Aorta (tissue), 5 donors: ENCODE measurements around the gene PPP6R2. TPM values are rescaled to one million over a fixed set of nuclear protein-coding genes. Genes with fewer than 3 reads are reported as not detected.

Experiments used
- ATAC-seq: fragments of 200-7000 bp; cut with Tn5 transposase; one replicate; pipeline ENCODE4 v1.9.1; 2022; ENCODE audit warnings: moderate library complexity; ENCODE audit not compliant: low FRiP score
- DNase-seq, 2 donors: peaks; one replicate each; pipeline ENCODE4 v3.0.0-alpha.2; 2020
- H3K27ac ChIP-seq, 2 donors: one replicate each; pipeline ENCODE4 v1.5.1; 2013; ENCODE audit warnings: low read length in 2 of 2, mild to moderate bottlenecking in 2 of 2, moderate library complexity in 2 of 2, control low read depth in 1 of 2, inconsistent platforms in 1 of 2, low read depth in 1 of 2
- H3K27me3 ChIP-seq, 2 donors: one replicate each; pipeline ENCODE4 v1.6.1; 2013; ENCODE audit warnings: control low read depth in 1 of 2, low read length in 1 of 2, mild to moderate bottlenecking in 1 of 2, moderate library complexity in 1 of 2; ENCODE audit not compliant: insufficient read depth in 2 of 2, control insufficient read depth in 1 of 2
- H3K36me3 ChIP-seq, 2 donors: one replicate each; pipeline ENCODE4 v1.6.1; 2013; ENCODE audit warnings: control low read depth in 1 of 2, low read length in 1 of 2, mild to moderate bottlenecking in 1 of 2; ENCODE audit not compliant: insufficient read depth in 2 of 2, control insufficient read depth in 1 of 2
- H3K4me1 ChIP-seq, 2 donors: one replicate each; pipeline ENCODE4 v1.6.1; 2013; ENCODE audit warnings: low read length in 2 of 2, control low read depth in 1 of 2, mild to moderate bottlenecking in 1 of 2, moderate library complexity in 1 of 2; ENCODE audit not compliant: insufficient read depth in 2 of 2, control insufficient read depth in 1 of 2
- H3K4me3 ChIP-seq, 2 donors: one replicate each; pipeline ENCODE4 v1.5.1; 2013; ENCODE audit warnings: low read length in 2 of 2, control low read depth in 1 of 2, mild to moderate bottlenecking in 1 of 2
- H3K9me3 ChIP-seq: one replicate; pipeline ENCODE4 v1.6.1; 2013; ENCODE audit warnings: mild to moderate bottlenecking, low read length; ENCODE audit not compliant: control insufficient read depth
- WGBS, 2 donors: extraction: QIAGEN DNeasy Blood & Tissue Kit; methylation state at CpG; one replicate each; pipeline ENCODE4 v1.1.7; 2013; 5-methylcytosine and 5-hydroxymethylcytosine counted together
- intact Hi-C, 2 donors: fragments of 100-400 bp; cut with DNase I; formaldehyde crosslinking; loops; one replicate each; pipeline versions ENCODE4 v1.14.2 to v1.15.0; 2022
- polyA plus RNA-seq, 2 donors: library from polyadenylated mRNA; stranded (reverse); fragments of 200-250 nt; gene quantifications; one replicate each; pipeline ENCODE4 v1.2.3, GENCODE V29; 2013
- total RNA-seq, 2 donors: library from RNA; stranded (reverse); fragmentation: NEBNext Ultra II Directional; extraction: Animal tissue kit (Norgen Biotek cat#: 25700); gene quantifications; one replicate each; pipeline ENCODE4 v1.2.1, GENCODE V29; 2021
- donor health status: healthy with polysubstance abuse.
- donor health status: Bipolar disorder and iron deficiency.
- donor health status: DM: no; HTN: no; CAD: no.
- donor health status: DM: no; HTN: no; CAD: no.
- donor health status: DM: yes; HTN: yes; CAD: no.

The PPP6R2 gene
- total and polyA plus RNA-seq, 4 donors: 14.1 to 62.5 (median 46.0) TPM

GRCh38 chr22:50315289-50316113 lies 27.6 kb upstream of the PPP6R2 start:
- H3K27me3 ChIP-seq: no peaks in the 10 kb centered on the region
- intact Hi-C loops: no loop called here
- no peaks in the 10 kb centered on the region for H3K4me1 ChIP-seq
- DNase-seq: no peak
- H3K9me3 ChIP-seq: no peaks in the 10 kb centered on the region
- H3K4me3 ChIP-seq: no peak overlapping the region
- no peaks in the 10 kb centered on the region for H3K36me3 ChIP-seq
- 90 to 91% methylated on average over 18 of the region's 18 CpGs for WGBS, 2 donors
- H3K27ac ChIP-seq: no peak overlapping the region
- no peak for ATAC-seq

DNA sequence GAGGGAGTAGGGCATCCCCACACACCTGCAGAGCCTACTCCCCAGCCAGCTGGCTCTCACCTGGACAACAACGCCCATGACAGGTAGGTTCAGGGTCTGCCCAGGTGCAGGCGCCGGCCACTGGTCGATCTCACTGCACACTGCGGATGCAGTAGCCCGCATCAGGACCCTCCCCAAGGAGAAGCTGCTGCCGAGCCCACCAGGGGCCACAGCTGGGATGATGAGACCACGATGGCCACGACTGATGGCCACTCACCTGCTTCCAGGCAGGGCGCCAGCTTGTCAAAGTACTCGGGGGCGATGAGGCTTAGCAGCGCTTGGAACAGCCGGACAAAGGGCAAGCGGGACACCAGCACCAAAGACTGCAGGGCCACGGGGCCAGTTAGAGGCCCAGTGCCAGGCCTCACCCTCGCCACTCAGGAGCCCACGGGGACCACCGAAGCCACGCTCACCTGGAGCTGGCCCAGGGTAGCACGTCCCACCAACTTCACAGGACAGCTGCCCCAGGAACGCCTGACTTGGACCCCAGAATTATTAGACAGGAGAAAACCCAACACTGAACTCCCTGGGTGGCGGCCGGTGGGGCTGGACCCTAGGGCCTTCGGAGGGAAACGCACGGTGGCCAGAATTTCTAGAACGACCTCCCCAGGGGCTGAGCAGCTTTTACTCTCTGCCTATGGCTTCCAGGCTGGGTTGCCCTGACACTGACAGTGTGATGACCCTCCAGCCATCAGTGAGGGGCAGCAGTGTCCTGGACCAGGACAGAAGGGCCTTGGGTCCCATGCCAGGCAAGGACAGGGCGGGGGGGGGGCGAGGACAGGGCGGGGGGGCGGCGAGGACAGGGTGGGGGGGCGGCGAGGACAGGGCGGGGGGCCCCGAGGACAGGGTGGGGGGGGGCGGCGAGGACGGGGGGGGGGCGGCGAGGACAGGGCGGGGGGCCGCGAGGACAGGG lies 26.7 kb upstream of the PPP6R2 start:
- no peak overlapping the region for H3K4me3 ChIP-seq
- no peaks in the 10 kb centered on the region for H3K9me3 ChIP-seq
- ATAC-seq (no peak), DNase-seq (no peak)
- intact Hi-C loops: no loop called here
- no peaks in the 10 kb centered on the region for H3K27me3 ChIP-seq
- H3K4me1 ChIP-seq: no peaks in the 10 kb centered on the region
- 87 to 95% methylated on average over 26 to 34 of the region's 45 CpGs for WGBS, 2 donors
- H3K27ac ChIP-seq: no peak overlapping the region
- H3K36me3 ChIP-seq: no peaks in the 10 kb centered on the region

DNA sequence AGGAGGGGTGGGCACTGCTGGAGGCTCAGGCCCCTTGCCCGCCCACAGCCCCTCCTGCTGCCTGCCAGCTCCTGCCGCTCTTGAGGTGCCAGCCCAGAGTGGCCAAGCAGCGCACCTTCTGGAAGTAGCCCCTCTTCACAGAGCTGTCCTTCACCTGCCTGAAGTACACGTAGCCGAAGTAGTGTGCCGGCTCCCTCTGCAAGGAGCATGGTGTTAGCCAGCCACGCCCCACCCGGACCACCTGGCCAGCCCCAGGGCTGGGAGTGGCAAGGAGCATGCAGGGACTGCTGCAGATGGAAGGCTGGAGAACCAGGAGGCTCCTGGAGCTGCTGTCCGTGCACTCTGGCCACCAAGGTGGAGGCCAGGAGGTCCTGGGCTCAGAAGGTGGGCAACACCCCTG lies 25.9 kb upstream of the PPP6R2 start:
- no peak overlapping the region for H3K27ac ChIP-seq
- ATAC-seq (no peak), DNase-seq (no peak)
- H3K36me3 ChIP-seq: no peaks in the 10 kb centered on the region
- no peak overlapping the region for H3K4me3 ChIP-seq
- H3K9me3 ChIP-seq: no peaks in the 10 kb centered on the region
- no peaks in the 10 kb centered on the region for H3K4me1 ChIP-seq
- intact Hi-C loops: no loop called here
- H3K27me3 ChIP-seq: no peaks in the 10 kb centered on the region
- WGBS, 2 donors: 93 to 95% methylated on average over 9 of the region's 9 CpGs

- intact Hi-C loops: no loop called here
- no peak for ATAC-seq
- no peak for DNase-seq
- Histone ChIP-seq H3K27me3 (no peaks in the 10 kb centered on the region), H3K27ac (no peak overlapping the region), H3K9me3 (no peaks in the 10 kb centered on the region), H3K4me1 (no peaks in the 10 kb centered on the region), H3K36me3 (no peaks in the 10 kb centered on the region), H3K4me3 (no peak overlapping the region)
- 85 to 92% methylated on average over 7 of the region's 7 CpGs for WGBS, 2 donors
These were observed 25.5 kb upstream of the PPP6R2 start for GRCh38 chr22:50317674-50318073.

- Histone ChIP-seq H3K4me3 (no peak overlapping the region), H3K36me3 (no peaks in the 10 kb centered on the region), H3K9me3 (no peaks in the 10 kb centered on the region), H3K27me3 (no peaks in the 10 kb centered on the region), H3K27ac (no peak overlapping the region), H3K4me1 (no peaks in the 10 kb centered on the region)
- DNase-seq: no peak
- 86 to 87% methylated on average over 7 of the region's 7 CpGs for WGBS, 2 donors
- ATAC-seq: no peak
- intact Hi-C loops: no loop called here
These were observed 24.8 kb upstream of the PPP6R2 start for GRCh38 chr22:50318356-50318697.

GRCh38 chr22:50318698-50319411 lies 24.3 kb upstream of the PPP6R2 start:
- Histone ChIP-seq H3K4me1 (no peaks in the 10 kb centered on the region), H3K27ac (no peak overlapping the region), H3K4me3 (no peak overlapping the region), H3K9me3 (no peaks in the 10 kb centered on the region), H3K27me3 (no peaks in the 10 kb centered on the region), H3K36me3 (no peaks in the 10 kb centered on the region)
- intact Hi-C loops: no loop called here
- 84 to 86% methylated on average over 21 of the region's 21 CpGs for WGBS, 2 donors
- no peak for DNase-seq
- no peak for ATAC-seq

- intact Hi-C loops: no loop called here
- Histone ChIP-seq H3K36me3 (no peaks in the 10 kb centered on the region), H3K4me1 (no peaks in the 10 kb centered on the region), H3K4me3 (no peak overlapping the region), H3K9me3 (no peaks in the 10 kb centered on the region), H3K27me3 (no peaks in the 10 kb centered on the region), H3K27ac (no peak overlapping the region)
- no peak for DNase-seq
- no peak for ATAC-seq
- 93% methylated on average over 15 of the region's 15 CpGs for WGBS, 2 donors
These were observed 23.6 kb upstream of the PPP6R2 start for GRCh38 chr22:50319503-50319951.

DNA sequence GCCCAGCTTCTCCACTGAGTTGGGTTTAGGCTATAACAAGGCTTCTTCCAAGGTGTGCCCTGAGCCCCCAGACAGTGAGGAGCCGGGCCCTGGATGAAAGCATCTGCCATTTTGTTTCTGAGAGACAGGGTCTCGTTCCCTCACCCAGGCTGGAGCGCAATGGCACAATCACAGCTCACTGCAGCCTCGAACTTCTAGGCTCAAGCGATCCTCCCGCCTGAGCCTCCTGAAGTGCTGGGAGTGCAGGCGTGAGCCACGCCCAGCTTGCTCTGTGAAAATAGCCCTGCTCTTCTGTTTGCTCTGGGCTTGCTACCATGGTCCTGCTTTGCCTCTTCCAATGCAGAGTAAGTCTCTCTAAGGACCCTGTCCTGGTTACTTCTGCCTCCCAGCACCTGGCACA lies 23.0 kb upstream of the PPP6R2 start:
- intact Hi-C loops: no loop called here
- 88 to 90% methylated on average over 8 of the region's 8 CpGs for WGBS, 2 donors

More for the DNA sequence above, 23.0 kb upstream of the PPP6R2 start:
- H3K36me3 ChIP-seq: no peaks in the 10 kb centered on the region
- no peaks in the 10 kb centered on the region for H3K9me3 ChIP-seq
- DNase-seq (no peak), ATAC-seq (no peak)
- H3K4me3 ChIP-seq: no peak overlapping the region
- H3K27ac ChIP-seq: no peak overlapping the region
- no peaks in the 10 kb centered on the region for H3K27me3 ChIP-seq
- no peaks in the 10 kb centered on the region for H3K4me1 ChIP-seq
